PFSK-1 (cell line): Measurements from ENCODE around the gene PRM3.

ENCODE experiments used
- FOXP2 ChIP-seq: optimal IDR thresholded peaks from 2 replicates; pipeline ENCODE3; 2011; ENCODE audit warnings: borderline replicate concordance, control low read depth, inconsistent platforms; ENCODE audit not compliant: insufficient read depth; ENCODE audit errors: extremely low read length, extremely low read depth
- POLR2AphosphoS5 ChIP-seq: IDR thresholded peaks from 2 replicates; pipeline ENCODE4 v1.6.1; 2012; ENCODE audit warnings: low read depth, mild to moderate bottlenecking, control low read depth, low read length, moderate library complexity
- REST ChIP-seq, 2 experiments: IDR thresholded peaks; 2 replicates each; pipeline versions ENCODE4 v1.6.1 to v1.8.0; 2011 to 2012; ENCODE audit warnings: low read depth in 2 of 2, low read length in 2 of 2, control low read depth in 1 of 2, inconsistent platforms in 1 of 2, mild to moderate bottlenecking in 1 of 2, moderate library complexity in 1 of 2; ENCODE audit not compliant: insufficient read depth in 1 of 2
- SIN3A ChIP-seq: IDR thresholded peaks from 2 replicates; pipeline ENCODE4 v1.6.1; 2012; ENCODE audit warnings: mild to moderate bottlenecking, low read length, moderate library complexity, borderline replicate concordance; ENCODE audit not compliant: insufficient read depth

- TF ChIP-seq REST (IDR thresholded peaks at IDR 0.05; ENCODE audit: insufficient read depth in 1 of 2, low read depth in 2 of 2, low read length in 2 of 2) (no peak), POLR2AphosphoS5 (no peak), SIN3A (no peak), FOXP2 (no peak)
These were observed 26.6 kb upstream of the PRM3 start for GRCh38 chr16:11299865-11300559.
